Measurements from ENCODE around the gene FNDC11. TPM values are rescaled to one million over a fixed set of nuclear protein-coding genes. Genes with fewer than 3 reads are reported as not detected.

Gene FNDC11
- total and polyA plus RNA-seq, 2 of the 13 experiments (the other 11 are each of a cell fraction or from before 2014, with no cell fraction given) = 0.07 TPM; not detected in 1

DNA sequence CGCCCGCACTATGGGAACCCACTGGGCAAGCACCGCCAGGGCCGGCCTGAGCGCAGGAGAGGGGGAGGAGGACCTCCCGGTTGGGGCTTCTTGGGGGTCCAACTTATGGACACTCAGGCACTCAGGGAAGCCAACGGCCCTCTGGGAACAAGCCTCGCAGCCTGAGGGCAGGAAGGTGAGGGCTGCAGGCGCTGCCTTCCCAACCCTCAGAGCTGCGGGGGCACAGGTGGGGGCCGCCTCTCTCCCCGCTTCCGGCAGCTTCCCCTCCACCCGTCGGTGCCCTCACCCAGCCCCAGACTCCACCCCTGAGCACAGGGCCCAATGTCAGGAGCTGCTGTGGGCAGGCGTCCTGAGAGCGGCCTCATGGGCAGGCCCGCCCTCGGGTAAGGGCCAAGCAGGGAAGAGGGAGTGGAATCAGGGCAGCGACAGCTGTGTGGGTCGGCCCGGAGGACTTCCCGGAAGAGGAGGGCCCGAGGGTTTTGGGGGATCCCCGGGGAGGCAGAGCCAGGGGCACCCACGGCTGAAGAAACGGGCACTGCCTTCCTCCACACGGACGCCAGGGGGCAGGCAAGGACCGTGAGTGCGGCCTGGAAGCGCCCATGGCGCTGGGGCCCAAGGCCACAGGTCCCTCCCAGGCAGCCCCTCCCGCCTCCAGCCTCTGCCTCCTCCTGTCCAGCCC lies 16.3 kb upstream of the FNDC11 start (continued):
- TF ChIP-seq FOXA1 (IDR thresholded peaks at IDR 0.05) (no peak), FOXA1 (CRISPR knock-in tag; IDR thresholded peaks at IDR 0.05) (no peak), ZNF557 (CRISPR knock-in tag; IDR thresholded peaks at IDR 0.05) (no peak), ZSCAN9 (CRISPR knock-in tag; IDR thresholded peaks at IDR 0.05; ENCODE audit: borderline replicate concordance) (peak; percentile 71; the same call in 1 of the 2 replicates), ZNF350 (CRISPR knock-in tag; IDR thresholded peaks at IDR 0.05; ENCODE audit: borderline replicate concordance, low read depth) (peak; percentile 96), ZNF160 (CRISPR knock-in tag; IDR thresholded peaks at IDR 0.05) (0 out of 2 replicates have a peak, but pooled peaks have one; percentile 44), TMF1 (CRISPR knock-in tag; IDR thresholded peaks at IDR 0.05; ENCODE audit: low read depth) (peak; percentile 83; the same call in 1 of the 2 replicates), ZNF431 (CRISPR knock-in tag; IDR thresholded peaks at IDR 0.05; ENCODE audit: borderline replicate concordance, low read depth) (peak; percentile 80), MBNL3 (CRISPR knock-in tag; conservative IDR thresholded peaks at IDR 0.05) (no peak), ZNF34 (CRISPR knock-in tag; IDR thresholded peaks at IDR 0.05; ENCODE audit: borderline replicate concordance) (peak; percentile 95), SPEN (CRISPR knock-in tag; IDR thresholded peaks at IDR 0.05; ENCODE audit: low read depth) (peak; percentile 87), RXRB (CRISPR knock-in tag; IDR thresholded peaks at IDR 0.05; ENCODE audit: borderline replicate concordance) (peak; percentile 71; the same call in 1 of the 2 replicates), ZNF333 (CRISPR knock-in tag; IDR thresholded peaks at IDR 0.05; ENCODE audit: borderline replicate concordance) (no peak), ZNF607 (CRISPR knock-in tag; IDR thresholded peaks at IDR 0.05; ENCODE audit: borderline replicate concordance) (peak; percentile 63; the same call in 1 of the 2 replicates), TBX2 (CRISPR knock-in tag; IDR thresholded peaks at IDR 0.05; ENCODE audit: borderline replicate concordance) (peak; percentile 81), SRSF1 (optimal IDR thresholded peaks at IDR 0.05; ENCODE audit: low read depth, low read length) (peak; percentile 88), ARID2 (CRISPR knock-in tag; IDR thresholded peaks at IDR 0.05; ENCODE audit: borderline replicate concordance) (peak; percentile 81; the same call in 1 of the 2 replicates), KDM3A (CRISPR knock-in tag; IDR thresholded peaks at IDR 0.05; ENCODE audit: low read depth) (peak; percentile 99)
- TF ChIP-seq, protein P1, sequence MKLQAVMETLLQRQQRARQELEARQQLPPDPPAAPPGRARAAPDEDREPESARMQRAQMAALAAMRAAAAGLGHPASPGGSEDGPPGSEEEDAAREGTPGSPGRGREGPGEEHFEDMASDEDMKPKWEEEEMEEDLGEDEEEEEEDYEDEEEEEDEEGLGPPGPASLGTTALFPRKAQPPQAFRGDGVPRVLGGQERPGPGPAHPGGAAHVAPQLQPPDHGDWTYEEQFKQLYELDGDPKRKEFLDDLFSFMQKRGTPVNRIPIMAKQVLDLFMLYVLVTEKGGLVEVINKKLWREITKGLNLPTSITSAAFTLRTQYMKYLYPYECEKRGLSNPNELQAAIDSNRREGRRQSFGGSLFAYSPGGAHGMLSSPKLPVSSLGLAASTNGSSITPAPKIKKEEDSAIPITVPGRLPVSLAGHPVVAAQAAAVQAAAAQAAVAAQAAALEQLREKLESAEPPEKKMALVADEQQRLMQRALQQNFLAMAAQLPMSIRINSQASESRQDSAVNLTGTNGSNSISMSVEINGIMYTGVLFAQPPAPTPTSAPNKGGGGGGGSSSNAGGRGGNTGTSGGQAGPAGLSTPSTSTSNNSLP (IDR thresholded peaks at IDR 0.05; ENCODE audit: low read depth, low read length) = 0 out of 2 replicates have a peak, but pooled peaks have one; percentile 26
- TF ChIP-seq, protein P2, sequence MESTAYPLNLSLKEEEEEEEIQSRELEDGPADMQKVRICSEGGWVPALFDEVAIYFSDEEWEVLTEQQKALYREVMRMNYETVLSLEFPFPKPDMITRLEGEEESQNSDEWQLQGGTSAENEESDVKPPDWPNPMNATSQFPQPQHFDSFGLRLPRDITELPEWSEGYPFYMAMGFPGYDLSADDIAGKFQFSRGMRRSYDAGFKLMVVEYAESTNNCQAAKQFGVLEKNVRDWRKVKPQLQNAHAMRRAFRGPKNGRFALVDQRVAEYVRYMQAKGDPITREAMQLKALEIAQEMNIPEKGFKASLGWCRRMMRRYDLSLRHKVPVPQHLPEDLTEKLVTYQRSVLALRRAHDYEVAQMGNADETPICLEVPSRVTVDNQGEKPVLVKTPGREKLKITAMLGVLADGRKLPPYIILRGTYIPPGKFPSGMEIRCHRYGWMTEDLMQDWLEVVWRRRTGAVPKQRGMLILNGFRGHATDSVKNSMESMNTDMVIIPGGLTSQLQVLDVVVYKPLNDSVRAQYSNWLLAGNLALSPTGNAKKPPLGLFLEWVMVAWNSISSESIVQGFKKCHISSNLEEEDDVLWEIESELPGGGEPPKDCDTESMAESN (CRISPR knock-in tag; conservative IDR thresholded peaks at IDR 0.05) = peak; percentile 98
- TF ChIP-seq, protein P3, sequence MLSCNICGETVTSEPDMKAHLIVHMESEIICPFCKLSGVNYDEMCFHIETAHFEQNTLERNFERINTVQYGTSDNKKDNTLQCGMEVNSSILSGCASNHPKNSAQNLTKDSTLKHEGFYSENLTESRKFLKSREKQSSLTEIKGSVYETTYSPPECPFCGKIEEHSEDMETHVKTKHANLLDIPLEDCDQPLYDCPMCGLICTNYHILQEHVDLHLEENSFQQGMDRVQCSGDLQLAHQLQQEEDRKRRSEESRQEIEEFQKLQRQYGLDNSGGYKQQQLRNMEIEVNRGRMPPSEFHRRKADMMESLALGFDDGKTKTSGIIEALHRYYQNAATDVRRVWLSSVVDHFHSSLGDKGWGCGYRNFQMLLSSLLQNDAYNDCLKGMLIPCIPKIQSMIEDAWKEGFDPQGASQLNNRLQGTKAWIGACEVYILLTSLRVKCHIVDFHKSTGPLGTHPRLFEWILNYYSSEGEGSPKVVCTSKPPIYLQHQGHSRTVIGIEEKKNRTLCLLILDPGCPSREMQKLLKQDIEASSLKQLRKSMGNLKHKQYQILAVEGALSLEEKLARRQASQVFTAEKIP (CRISPR knock-in tag; IDR thresholded peaks at IDR 0.05; ENCODE audit: borderline replicate concordance) = no peak
- TF ChIP-seq, protein P4, sequence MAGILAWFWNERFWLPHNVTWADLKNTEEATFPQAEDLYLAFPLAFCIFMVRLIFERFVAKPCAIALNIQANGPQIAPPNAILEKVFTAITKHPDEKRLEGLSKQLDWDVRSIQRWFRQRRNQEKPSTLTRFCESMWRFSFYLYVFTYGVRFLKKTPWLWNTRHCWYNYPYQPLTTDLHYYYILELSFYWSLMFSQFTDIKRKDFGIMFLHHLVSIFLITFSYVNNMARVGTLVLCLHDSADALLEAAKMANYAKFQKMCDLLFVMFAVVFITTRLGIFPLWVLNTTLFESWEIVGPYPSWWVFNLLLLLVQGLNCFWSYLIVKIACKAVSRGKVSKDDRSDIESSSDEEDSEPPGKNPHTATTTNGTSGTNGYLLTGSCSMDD (CRISPR knock-in tag; IDR thresholded peaks at IDR 0.05) = 0 out of 2 replicates have a peak, but pooled peaks have one; percentile 53
- TF ChIP-seq, protein P5, sequence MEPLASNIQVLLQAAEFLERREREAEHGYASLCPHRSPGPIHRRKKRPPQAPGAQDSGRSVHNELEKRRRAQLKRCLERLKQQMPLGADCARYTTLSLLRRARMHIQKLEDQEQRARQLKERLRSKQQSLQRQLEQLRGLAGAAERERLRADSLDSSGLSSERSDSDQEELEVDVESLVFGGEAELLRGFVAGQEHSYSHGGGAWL (CRISPR knock-in tag; IDR thresholded peaks at IDR 0.05) = peak; percentile 94

Measured in HepG2 (cell line).